ENCODE data around the gene RAPGEF2. TPM values are rescaled to one million over a fixed set of nuclear protein-coding genes. Genes with fewer than 3 reads are reported as not detected.
"Not testable (repeated sequence)": the region's sequence is repeated elsewhere in the genome, so short reads cannot be mapped to it uniquely, and the experiment has no call there.

The RAPGEF2 gene
- total RNA-seq, 2 donors from 2014 or later: 38.2 to 46.7 TPM

DNA sequence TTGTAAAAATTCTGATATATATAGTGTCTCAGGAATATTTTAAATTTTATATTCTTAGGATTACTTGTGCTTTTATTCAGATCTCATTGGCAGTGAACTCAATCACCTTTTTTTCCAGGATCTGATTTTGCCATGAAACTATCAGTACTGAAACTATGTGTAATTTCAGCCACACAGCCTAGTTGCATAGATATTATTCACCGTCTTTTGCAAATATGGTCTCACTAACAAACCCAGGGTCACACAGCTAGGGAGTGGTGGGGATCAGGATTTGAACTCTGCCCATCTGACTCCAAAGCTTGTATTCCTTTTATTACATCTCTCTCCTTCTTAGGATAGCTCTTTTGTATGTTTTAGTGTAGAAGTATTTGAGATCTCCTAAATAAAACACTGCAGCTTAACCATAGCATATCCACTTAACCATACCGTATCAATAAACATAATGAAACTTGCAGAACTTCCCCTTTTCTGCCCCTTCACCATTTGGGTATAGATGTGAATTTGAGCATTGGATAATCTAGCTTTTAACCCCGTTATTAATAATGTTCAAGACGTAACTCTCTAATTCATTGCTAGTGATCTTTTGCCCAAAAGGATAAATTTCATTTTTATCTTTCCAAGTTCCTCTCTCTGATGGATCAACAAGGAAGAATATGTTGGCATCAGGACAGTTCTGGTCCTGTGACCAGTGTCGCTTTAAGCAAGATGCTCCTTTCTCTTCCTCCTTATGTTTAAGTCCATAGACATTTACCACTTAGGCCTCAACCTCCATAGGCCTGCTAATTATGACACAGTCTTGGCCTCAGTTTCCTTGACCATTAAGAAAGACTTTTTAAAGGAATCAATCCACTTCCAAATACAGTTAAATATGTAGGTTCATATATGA, 74.6 kb downstream of the RAPGEF2 start:
- DNase-seq (no peak), ATAC-seq (no peak)
- H3K36me3 ChIP-seq (replicated peaks in 1 of 2; ENCODE audit: insufficient read depth in 1 of 2, low read depth in 2 of 2): no peaks in the 10 kb centered on the region
- peak overlapping the region in 1 of 4 donors; percentile 32 for H3K27ac ChIP-seq
- TF ChIP-seq CTCF (IDR thresholded peaks at IDR 0.05): no peak
- no peak for TF ChIP-seq POLR2A (IDR thresholded peaks at IDR 0.05)
- 60 to 80% methylated on average over 5 of the region's 5 CpGs for WGBS, 2 donors
- no peaks in the 10 kb centered on the region for H3K9me3 ChIP-seq
- no peak overlapping the region for H3K4me3 ChIP-seq
- peaks cover 31% of the 10 kb centered on the region for H3K4me1 ChIP-seq
- H3K27me3 ChIP-seq: no peaks in the 10 kb centered on the region
- intact Hi-C loops (cut with DNase I): loop anchor here (10.0 kb wide), 2 partner anchors 323 to 443 kb away; no protein-coding TSS in a partner anchor

DNA sequence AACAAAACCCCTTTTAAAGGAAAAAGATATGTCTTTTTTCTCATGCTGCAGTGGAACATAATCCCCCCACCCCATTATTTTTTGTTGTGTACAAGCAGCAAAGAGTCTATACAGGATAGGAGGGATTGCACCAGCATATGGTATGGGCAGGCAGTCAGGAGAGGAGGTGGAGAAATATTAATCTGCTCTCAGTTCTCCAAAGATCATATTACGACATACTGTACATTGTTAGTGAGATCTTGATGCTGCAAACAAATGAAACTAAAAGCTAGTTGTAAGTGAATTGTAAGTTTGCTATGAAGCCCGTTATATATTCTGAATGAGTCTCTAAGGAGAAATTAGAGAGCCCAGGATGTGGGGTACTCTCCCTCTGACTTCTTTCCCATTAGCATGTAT, 75.3 kb downstream of the RAPGEF2 start:
- WGBS, 2 donors: 47 to 74% methylated on average over 2 of the region's 2 CpGs
- intact Hi-C loops (cut with DNase I): loop anchor here (10.0 kb wide), 2 partner anchors 323 to 443 kb away; no protein-coding TSS in a partner anchor
- TF ChIP-seq CTCF (IDR thresholded peaks at IDR 0.05) (no peak), POLR2A (IDR thresholded peaks at IDR 0.05) (no peak)
- H3K4me3 ChIP-seq: no peak overlapping the region
- peaks cover 31% of the 10 kb centered on the region for H3K4me1 ChIP-seq
- peak overlapping the region in 1 of 4 donors; percentile 32 for H3K27ac ChIP-seq
- no peaks in the 10 kb centered on the region for H3K27me3 ChIP-seq
- DNase-seq: no peak
- no peaks in the 10 kb centered on the region for H3K36me3 ChIP-seq (replicated peaks in 1 of 2; ENCODE audit: insufficient read depth in 1 of 2, low read depth in 2 of 2)
- no peak for ATAC-seq
- H3K9me3 ChIP-seq: no peaks in the 10 kb centered on the region

DNA sequence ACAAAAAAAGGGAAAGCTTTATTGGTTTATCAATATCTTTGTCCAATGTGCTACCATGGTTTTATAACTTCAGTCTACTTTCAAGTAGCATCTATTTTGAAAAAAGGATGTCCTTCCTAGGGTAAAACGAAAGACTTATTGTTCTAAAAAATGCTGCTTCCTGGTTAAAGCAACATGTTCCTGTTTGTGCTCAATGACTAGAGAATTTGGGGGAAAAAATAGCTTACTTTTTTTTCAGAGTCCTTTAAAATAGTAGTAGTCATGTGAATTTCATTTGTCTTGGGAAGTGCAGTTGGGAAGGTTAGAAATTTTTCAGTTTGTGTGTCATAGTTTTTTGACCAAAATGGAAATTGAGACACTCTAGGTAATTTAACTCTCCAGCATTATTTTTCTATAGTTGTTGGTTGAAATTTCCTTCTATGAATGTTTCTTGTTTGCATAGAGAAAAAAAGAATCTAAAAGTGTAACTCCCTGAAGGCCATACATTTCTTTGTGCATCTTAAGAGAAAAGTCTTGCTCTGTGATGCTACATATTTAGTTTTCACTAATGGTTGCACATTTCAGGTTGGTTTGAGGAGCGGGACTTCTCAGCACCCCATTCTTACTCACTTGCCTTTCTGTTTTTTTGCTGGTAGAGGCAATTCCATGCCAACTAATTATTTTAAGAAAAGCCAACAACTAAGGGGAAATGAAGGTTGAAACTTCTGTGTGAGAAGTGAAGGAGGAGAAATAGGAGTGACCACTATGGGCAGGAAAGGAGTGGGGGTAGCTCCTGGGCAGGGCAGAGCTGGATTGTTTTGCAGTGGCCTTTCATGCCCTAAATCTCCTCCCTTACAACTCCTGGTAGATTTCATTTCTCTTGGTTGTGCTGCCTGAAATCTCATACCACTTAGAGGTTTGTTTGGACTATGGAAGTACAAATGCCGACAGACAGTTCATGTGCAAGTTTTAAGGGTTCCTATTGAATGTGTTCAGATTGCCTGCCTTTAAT, 76.4 kb downstream of the RAPGEF2 start:
- no peak for DNase-seq
- H3K4me1 ChIP-seq: peaks cover 31% of the 10 kb centered on the region

DNA sequence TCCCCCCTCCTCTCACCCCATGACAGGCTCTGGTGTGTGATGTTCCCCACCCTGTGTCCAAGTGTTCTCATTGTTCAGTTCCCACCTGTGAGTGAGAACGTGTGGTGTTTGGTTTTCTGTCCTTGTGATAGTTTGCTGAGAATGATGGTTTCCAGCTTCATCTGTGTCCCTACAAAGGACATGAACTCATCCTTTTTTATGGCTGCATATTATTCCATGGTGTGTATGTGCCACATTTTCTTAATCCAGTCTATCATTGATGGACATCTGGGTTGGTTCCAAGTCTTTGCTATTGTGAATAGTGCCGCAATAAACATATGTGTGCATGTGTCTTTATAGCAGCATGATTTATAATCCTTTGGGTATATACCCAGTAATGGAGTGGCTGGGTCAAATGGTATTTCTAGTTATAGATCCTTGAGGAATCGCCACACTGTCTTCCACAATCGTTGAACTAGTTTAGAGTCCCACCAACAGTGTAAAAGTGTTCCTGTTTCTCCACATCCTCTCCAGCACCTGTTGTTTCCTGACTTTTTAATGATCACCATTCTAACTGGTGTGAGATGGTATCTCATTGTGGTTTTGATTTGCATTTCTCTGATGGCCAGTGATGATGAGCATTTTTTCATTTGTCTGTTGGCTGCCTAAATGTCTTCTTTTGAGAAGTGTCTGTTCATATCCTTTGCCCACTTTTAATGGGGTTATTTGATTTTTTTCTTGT, 81.2 kb downstream of the RAPGEF2 start:
- H3K36me3 ChIP-seq (replicated peaks in 1 of 2; ENCODE audit: insufficient read depth in 1 of 2, low read depth in 2 of 2); H3K4me3 ChIP-seq; DNase-seq; H3K9me3 ChIP-seq; H3K27ac ChIP-seq; H3K27me3 ChIP-seq; ATAC-seq; intact Hi-C loops (cut with DNase I): not testable (repeated sequence)
- peaks cover 13% of the 10 kb centered on the region for H3K4me1 ChIP-seq
- 95 to 98% methylated on average over 3 to 4 of the region's 4 CpGs for WGBS, 2 donors

More for the DNA sequence above, 76.4 kb downstream of the RAPGEF2 start:
- TF ChIP-seq CTCF (IDR thresholded peaks at IDR 0.05): no peak
- TF ChIP-seq POLR2A (IDR thresholded peaks at IDR 0.05): no peak
- H3K4me3 ChIP-seq: no peak overlapping the region
- no peaks in the 10 kb centered on the region for H3K27me3 ChIP-seq
- WGBS, 2 donors: 55 to 62% methylated on average over 3 of the region's 3 CpGs
- no peaks in the 10 kb centered on the region for H3K9me3 ChIP-seq
- no peak for ATAC-seq
- intact Hi-C loops (cut with DNase I): loop anchor here (10.0 kb wide), 2 partner anchors 324 to 444 kb away; no protein-coding TSS in a partner anchor
- peak overlapping the region in 2 of 4 donors; percentile 7 to 17 for H3K27ac ChIP-seq
- no peaks in the 10 kb centered on the region for H3K36me3 ChIP-seq (replicated peaks in 1 of 2; ENCODE audit: insufficient read depth in 1 of 2, low read depth in 2 of 2)
